H9 (cell line): ENCODE results near the gene KRTCAP2. TPM values are rescaled to one million over a fixed set of nuclear protein-coding genes. Genes with fewer than 3 reads are reported as not detected.
"Not testable (repeated sequence)": the region's sequence is repeated elsewhere in the genome, so short reads cannot be mapped to it uniquely, and the experiment has no call there.

Experiments used
- DNase-seq: peaks from one replicate; pipeline ENCODE4 v3.0.0-alpha.2; 2017
- H2AFZ ChIP-seq: one replicate; pipeline ENCODE4 v1.6.1; 2013; ENCODE audit warnings: mild to moderate bottlenecking, low read length, control low read depth, moderate library complexity
- H2AK5ac ChIP-seq: 2 replicates; pipeline ENCODE4 v1.6.1; 2013; ENCODE audit warnings: low read length, control low read depth, mixed read lengths; ENCODE audit not compliant: insufficient read length
- H2BK120ac ChIP-seq: one replicate; pipeline ENCODE4 v1.6.1; 2013; ENCODE audit warnings: low read depth, mild to moderate bottlenecking, low read length, control low read depth, inconsistent platforms; ENCODE audit not compliant: poor library complexity, severe bottlenecking
- H2BK12ac ChIP-seq: 2 replicates; pipeline ENCODE4 v1.6.1; 2013; ENCODE audit warnings: low read length, control low read depth, mixed read lengths, low read depth; ENCODE audit not compliant: insufficient read length
- H2BK15ac ChIP-seq: 2 replicates; pipeline ENCODE4 v1.6.1; 2013; ENCODE audit warnings: low read depth, low read length, control low read depth
- H2BK20ac ChIP-seq: one replicate; pipeline ENCODE4 v1.6.1; 2013; ENCODE audit warnings: low read depth, mild to moderate bottlenecking, low read length, control low read depth, inconsistent platforms; ENCODE audit not compliant: poor library complexity, severe bottlenecking
- H2BK5ac ChIP-seq: 2 replicates; pipeline ENCODE4 v1.6.1; 2013; ENCODE audit warnings: low read length, control low read depth, mixed read lengths; ENCODE audit not compliant: insufficient read length
- H3K14ac ChIP-seq: 2 replicates; pipeline ENCODE4 v1.6.1; 2013; ENCODE audit warnings: low read length, control low read depth; ENCODE audit not compliant: insufficient read depth
- H3K18ac ChIP-seq: 2 replicates; pipeline ENCODE4 v1.6.1; 2013; ENCODE audit warnings: low read depth, mild to moderate bottlenecking, mixed read lengths, low read length, control low read depth; ENCODE audit not compliant: insufficient read length
- H3K23ac ChIP-seq: 2 replicates; pipeline ENCODE4 v1.6.1; 2013; ENCODE audit warnings: low read length, control low read depth, mixed read lengths, low read depth; ENCODE audit not compliant: insufficient read length
- H3K23me2 ChIP-seq: 2 replicates; pipeline ENCODE4 v1.6.1; 2013; ENCODE audit warnings: low read depth, mild to moderate bottlenecking, mixed read lengths, low read length, control low read depth; ENCODE audit not compliant: insufficient read length, poor library complexity, severe bottlenecking
- H3K27ac ChIP-seq: 2 replicates; pipeline ENCODE4 v1.5.1; 2013; ENCODE audit warnings: low read length, control low read depth, mixed read lengths, low read depth; ENCODE audit not compliant: insufficient read length
- H3K27me3 ChIP-seq: 2 replicates; pipeline ENCODE4 v1.6.1; 2013; ENCODE audit warnings: low read length, control low read depth, inconsistent platforms; ENCODE audit not compliant: insufficient read depth
- H3K4ac ChIP-seq: 2 replicates; pipeline ENCODE4 v1.6.1; 2013; ENCODE audit warnings: low read depth, mild to moderate bottlenecking, control low read depth, inconsistent platforms, low read length, moderate library complexity
- H3K4me1 ChIP-seq: 2 replicates; pipeline ENCODE4 v1.6.1; 2013; ENCODE audit warnings: low read length, control low read depth, inconsistent platforms; ENCODE audit not compliant: insufficient read depth
- H3K4me2 ChIP-seq: 2 replicates; pipeline ENCODE4 v1.6.1; 2013; ENCODE audit warnings: low read length, control low read depth, mixed read lengths; ENCODE audit not compliant: insufficient read length, insufficient read depth
- H3K56ac ChIP-seq: 2 replicates; pipeline ENCODE4 v1.6.1; 2013; ENCODE audit warnings: low read depth, mild to moderate bottlenecking, mixed read lengths, low read length, control low read depth; ENCODE audit not compliant: insufficient read length
- H3K79me1 ChIP-seq: 2 replicates; pipeline ENCODE4 v1.6.1; 2013; ENCODE audit warnings: low read depth, mild to moderate bottlenecking, moderate library complexity, low read length, control low read depth, inconsistent platforms; ENCODE audit not compliant: insufficient read depth, poor library complexity, severe bottlenecking
- H3K79me2 ChIP-seq: 2 replicates; pipeline ENCODE4 v1.6.1; 2013; ENCODE audit warnings: low read length, control low read depth, inconsistent platforms; ENCODE audit not compliant: insufficient read depth
- H3K9ac ChIP-seq: 2 replicates; pipeline ENCODE4 v1.6.1; 2013; ENCODE audit warnings: low read length, control low read depth, mixed read lengths; ENCODE audit not compliant: insufficient read length; ENCODE audit errors: extremely low read depth
- H3K9me3 ChIP-seq: one replicate; pipeline ENCODE4 v1.6.1; 2013; ENCODE audit warnings: low read depth, low read length, inconsistent platforms; ENCODE audit not compliant: control insufficient read depth
- H3T11ph ChIP-seq: one replicate; pipeline ENCODE4 v1.6.1; 2013; ENCODE audit warnings: mild to moderate bottlenecking, low read length, control low read depth, inconsistent platforms
- H4K20me1 ChIP-seq: one replicate; pipeline ENCODE4 v1.6.1; 2013; ENCODE audit not compliant: control insufficient read depth, insufficient read length, insufficient read depth
- H4K5ac ChIP-seq: 2 replicates; pipeline ENCODE4 v1.6.1; 2013; ENCODE audit warnings: low read depth, mild to moderate bottlenecking, mixed read lengths, low read length, control low read depth; ENCODE audit not compliant: insufficient read length
- H4K8ac ChIP-seq: replicated peaks from 2 replicates; pipeline ENCODE4 v1.6.1; 2013; ENCODE audit warnings: low read length, control low read depth, mixed read lengths, low read depth; ENCODE audit not compliant: insufficient read length
- H4K91ac ChIP-seq: 2 replicates; pipeline ENCODE4 v1.6.1; 2013; ENCODE audit warnings: low read depth, mild to moderate bottlenecking, moderate library complexity, mixed read lengths, low read length, control low read depth; ENCODE audit not compliant: insufficient read length
- H3K27ac Mint-ChIP-seq, 3 experiments: 2 replicates in 2 of 3; 3 replicates in 1 of 3; pipeline ENCODE4 v1.8.0; 2020 to 2021; ENCODE audit warnings: mixed read lengths in 3 of 3, mild to moderate bottlenecking in 1 of 3, moderate library complexity in 1 of 3
- H3K27me3 Mint-ChIP-seq: 2 replicates; pipeline ENCODE4 v1.8.0; 2021; ENCODE audit warnings: low read depth, mild to moderate bottlenecking, moderate library complexity, mixed read lengths
- H3K36me3 Mint-ChIP-seq, 3 experiments: 2 replicates in 2 of 3; 3 replicates in 1 of 3; pipeline ENCODE4 v1.8.0; 2020 to 2021; ENCODE audit warnings: low read depth in 3 of 3, mixed read lengths in 3 of 3; ENCODE audit not compliant: insufficient read depth in 1 of 3
- H3K4me1 Mint-ChIP-seq, 2 experiments: 2 replicates each; pipeline ENCODE4 v1.8.0; 2020; ENCODE audit warnings: mixed read lengths in 2 of 2
- H3K4me3 Mint-ChIP-seq, 2 experiments: 2 replicates in 1 of 2; 3 replicates in 1 of 2; pipeline ENCODE4 v1.8.0; 2020 to 2021; ENCODE audit warnings: mild to moderate bottlenecking in 2 of 2, mixed read lengths in 2 of 2, moderate library complexity in 1 of 2
- H3K9me3 Mint-ChIP-seq, 2 experiments: 2 replicates in 1 of 2; 3 replicates in 1 of 2; pipeline ENCODE4 v1.8.0; 2020; ENCODE audit warnings: mild to moderate bottlenecking in 2 of 2, mixed read lengths in 2 of 2, moderate library complexity in 1 of 2
- WGBS: extraction: QIAGEN DNeasy Blood & Tissue Kit; methylation state at CpG from one replicate; pipeline ENCODE4 v1.1.7; 2013; ENCODE audit warnings: missing lambda C conversion rate, low lambda C conversion rate, mixed read lengths; ENCODE audit not compliant: insufficient read length; ENCODE audit errors: extremely low coverage; 5-methylcytosine and 5-hydroxymethylcytosine counted together
- total RNA-seq: library from RNA; stranded (reverse); gene quantifications from 2 replicates; pipeline ENCODE4 v1.2.1, GENCODE V29; 2021
- TF ChIP-seq, protein P1 (sequence below): fragments of 200-600 bp; sonication (generic); conservative IDR thresholded peaks from 3 replicates; pipeline ENCODE4 v1.8.0; 2021; ENCODE audit warnings: antibody characterized with exemption, mild to moderate bottlenecking

Gene KRTCAP2
- total RNA-seq, 1 experiment from 2014 or later = 149 TPM

DNA sequence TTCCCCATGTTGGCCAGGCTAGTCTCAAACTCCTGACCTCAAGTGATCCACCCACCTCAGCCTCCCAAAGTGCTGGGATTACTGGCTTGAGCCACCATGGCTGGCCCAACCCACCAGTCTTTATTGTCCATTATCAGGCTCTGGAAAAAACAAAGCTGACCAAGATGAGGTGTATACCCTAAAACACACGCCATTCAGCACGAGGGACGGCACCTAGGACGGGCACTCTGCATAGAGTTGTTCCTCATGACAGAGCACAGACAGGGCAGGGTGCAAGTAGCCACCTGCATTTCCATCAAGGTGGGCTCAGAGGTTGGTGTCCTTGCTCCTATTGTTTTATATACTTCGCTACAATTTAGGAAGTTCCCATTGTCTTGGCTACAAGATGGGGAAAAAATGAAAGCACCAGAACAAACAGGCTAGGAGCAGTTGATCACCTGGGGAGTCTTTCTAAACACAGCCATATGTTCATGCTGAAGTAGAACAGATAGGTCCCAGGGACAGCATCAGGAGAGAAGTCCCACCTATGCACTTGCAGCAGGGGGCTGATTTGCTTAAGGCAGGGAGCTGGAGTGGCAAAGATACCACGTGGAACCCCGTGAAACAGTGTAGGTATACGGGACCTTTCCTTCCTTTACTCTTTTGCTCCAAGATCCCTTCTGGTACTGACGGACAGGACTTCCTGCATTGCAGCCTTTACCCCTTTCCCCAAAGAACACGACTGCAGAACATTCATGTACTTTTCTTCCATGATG lies 4.5 kb downstream of the KRTCAP2 start:
- Mint-ChIP-seq H3K9me3 (peaks cover 4 to 5% of the 10 kb centered on the region in 2 experiments; a peak in 4 of 5 replicates), H3K4me3 (peak overlapping the region in 1 of 2 experiments; percentile 31; a peak in 1 of 5 replicates), H3K36me3 (peaks cover 3 to 22% (median 16%) of the 10 kb centered on the region in 3 experiments), H3K4me1 (peaks cover 17 to 30% of the 10 kb centered on the region in 2 experiments), H3K27ac (peak overlapping the region in 1 of 3 experiments; percentile 65; a peak in 1 of 7 replicates), H3K27me3 (peaks cover 2% of the 10 kb centered on the region)
- Histone ChIP-seq H3K23me2 (peaks cover 16% of the 10 kb centered on the region), H3K27me3 (no peaks in the 10 kb centered on the region), H2BK12ac (no peak overlapping the region), H3K9me3 (no peaks in the 10 kb centered on the region), H2BK15ac (no peak overlapping the region), H2AFZ (no peak overlapping the region), H3K79me1 (no peaks in the 10 kb centered on the region), H2AK5ac (no peak overlapping the region), H3K56ac (no peak overlapping the region), H2BK20ac (no peak overlapping the region), H3K79me2 (no peaks in the 10 kb centered on the region; the same call in 1 of the 2 replicates), H4K8ac (no peak overlapping the region), H2BK120ac (no peak overlapping the region), H3K23ac (no peak overlapping the region), H3K4me1 (no peaks in the 10 kb centered on the region), H3T11ph (no peak overlapping the region), H3K9ac (no peak overlapping the region), H4K5ac (no peak overlapping the region), H4K91ac (no peak overlapping the region), H3K18ac (no peak overlapping the region), H3K14ac (no peak overlapping the region), H3K4ac (no peak overlapping the region), H2BK5ac (no peak overlapping the region), H4K20me1 (no peaks in the 10 kb centered on the region), H3K4me2 (no peak overlapping the region), H3K27ac (no peak overlapping the region)
- no CpG with 5 or more reads among the region's 10 CpGs for WGBS
- TF ChIP-seq, protein P1, sequence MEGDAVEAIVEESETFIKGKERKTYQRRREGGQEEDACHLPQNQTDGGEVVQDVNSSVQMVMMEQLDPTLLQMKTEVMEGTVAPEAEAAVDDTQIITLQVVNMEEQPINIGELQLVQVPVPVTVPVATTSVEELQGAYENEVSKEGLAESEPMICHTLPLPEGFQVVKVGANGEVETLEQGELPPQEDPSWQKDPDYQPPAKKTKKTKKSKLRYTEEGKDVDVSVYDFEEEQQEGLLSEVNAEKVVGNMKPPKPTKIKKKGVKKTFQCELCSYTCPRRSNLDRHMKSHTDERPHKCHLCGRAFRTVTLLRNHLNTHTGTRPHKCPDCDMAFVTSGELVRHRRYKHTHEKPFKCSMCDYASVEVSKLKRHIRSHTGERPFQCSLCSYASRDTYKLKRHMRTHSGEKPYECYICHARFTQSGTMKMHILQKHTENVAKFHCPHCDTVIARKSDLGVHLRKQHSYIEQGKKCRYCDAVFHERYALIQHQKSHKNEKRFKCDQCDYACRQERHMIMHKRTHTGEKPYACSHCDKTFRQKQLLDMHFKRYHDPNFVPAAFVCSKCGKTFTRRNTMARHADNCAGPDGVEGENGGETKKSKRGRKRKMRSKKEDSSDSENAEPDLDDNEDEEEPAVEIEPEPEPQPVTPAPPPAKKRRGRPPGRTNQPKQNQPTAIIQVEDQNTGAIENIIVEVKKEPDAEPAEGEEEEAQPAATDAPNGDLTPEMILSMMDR = no peak
- no peak for DNase-seq

DNA sequence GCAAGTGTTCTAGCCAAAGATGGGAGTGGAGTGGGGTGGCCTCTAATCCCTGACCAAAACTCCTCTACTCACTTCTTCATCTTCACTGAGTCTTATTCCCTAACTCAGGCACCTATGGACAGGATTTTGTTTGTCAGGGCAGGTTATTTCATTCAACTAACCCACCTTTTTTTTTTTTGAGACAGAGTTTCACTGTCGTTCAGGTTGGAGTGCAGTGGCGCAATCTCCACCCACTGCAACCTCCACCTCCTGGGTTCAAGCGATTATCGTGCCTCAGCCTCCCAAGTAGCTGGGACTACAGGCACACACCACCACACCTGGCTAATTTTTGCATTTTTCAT lies 5.0 kb downstream of the KRTCAP2 start:
- H3K27me3 ChIP-seq, H4K5ac ChIP-seq, H2BK20ac ChIP-seq, H3K27ac ChIP-seq, H3K23ac ChIP-seq, H3K27me3 Mint-ChIP-seq, H3T11ph ChIP-seq, H3K4ac ChIP-seq, H3K79me2 ChIP-seq, H3K27ac Mint-ChIP-seq, H2BK120ac ChIP-seq, H3K18ac ChIP-seq, H3K9me3 ChIP-seq, H3K14ac ChIP-seq, DNase-seq, H4K91ac ChIP-seq, H2AFZ ChIP-seq, H4K20me1 ChIP-seq, H3K79me1 ChIP-seq, H2BK5ac ChIP-seq, H3K9me3 Mint-ChIP-seq, H2AK5ac ChIP-seq, H2BK12ac ChIP-seq, H3K56ac ChIP-seq, H3K9ac ChIP-seq, H2BK15ac ChIP-seq, H4K8ac ChIP-seq, H3K4me1 ChIP-seq: not testable (repeated sequence)
- Mint-ChIP-seq H3K36me3 (peaks cover 3 to 22% (median 15%) of the 10 kb centered on the region in 3 experiments), H3K4me3 (peak overlapping the region in 1 of 2 experiments; percentile 89; a peak in 1 of 5 replicates), H3K4me1 (peaks cover 13 to 26% of the 10 kb centered on the region in 2 experiments)
- no CpG with 5 or more reads among the region's 4 CpGs for WGBS
- Histone ChIP-seq H3K4me2 (peak overlapping the region; percentile 94), H3K23me2 (peaks cover 12% of the 10 kb centered on the region)
